HepG2 (cell line): Measurements from ENCODE around the gene NFATC3. TPM values are rescaled to one million over a fixed set of nuclear protein-coding genes. Genes with fewer than 3 reads are reported as not detected.
A peak's percentile ranks its signal among the peaks of the same experiment; 100 is the strongest.

Experiments used
- CCDC6 ChIP-seq: sonication (generic); formaldehyde crosslinking; IDR thresholded peaks from 2 replicates; pipeline ENCODE4 v1.8.1; 2022; ENCODE audit warnings: mild to moderate bottlenecking, missing genetic modification reagents, moderate library complexity
- JDP2 ChIP-seq: sonication (generic); formaldehyde crosslinking; IDR thresholded peaks from 2 replicates; pipeline ENCODE4 v1.8.1; 2022; ENCODE audit warnings: missing genetic modification reagents, borderline replicate concordance
- KDM5B ChIP-seq: sonication (generic); formaldehyde crosslinking; IDR thresholded peaks from 2 replicates; pipeline ENCODE4 v1.4.0; 2020; ENCODE audit warnings: missing genetic modification reagents, mild to moderate bottlenecking, borderline replicate concordance
- KLF15 ChIP-seq: sonication (generic); formaldehyde crosslinking; IDR thresholded peaks from 2 replicates; pipeline ENCODE4 v1.8.1; 2023; ENCODE audit warnings: borderline replicate concordance, mild to moderate bottlenecking, inconsistent platforms, missing genetic modification reagents, mixed read lengths
- NR0B2 ChIP-seq: sonication (generic); formaldehyde crosslinking; IDR thresholded peaks from 2 replicates; pipeline ENCODE4 v1.4.0; 2020; ENCODE audit warnings: mild to moderate bottlenecking, missing genetic modification reagents
- PHF20 ChIP-seq: sonication (generic); formaldehyde crosslinking; IDR thresholded peaks from 2 replicates; pipeline ENCODE4 v1.5.0; 2020; ENCODE audit warnings: mild to moderate bottlenecking, missing genetic modification reagents
- TMF1 ChIP-seq: sonication (generic); formaldehyde crosslinking; IDR thresholded peaks from 2 replicates; pipeline ENCODE4 v1.8.1; 2022; ENCODE audit warnings: low read depth, missing genetic modification reagents
- ZNF317 ChIP-seq: sonication (generic); formaldehyde crosslinking; IDR thresholded peaks from 2 replicates; pipeline ENCODE4 v1.5.0; 2020; ENCODE audit warnings: mild to moderate bottlenecking, missing genetic modification reagents
- ZNF343 ChIP-seq: sonication (generic); formaldehyde crosslinking; IDR thresholded peaks from 2 replicates; pipeline ENCODE4 v1.4.0; 2020; ENCODE audit warnings: mild to moderate bottlenecking, missing genetic modification reagents
- ZNF451 ChIP-seq: sonication (generic); formaldehyde crosslinking; IDR thresholded peaks from 2 replicates; pipeline ENCODE4 v1.5.0; 2020; ENCODE audit warnings: mild to moderate bottlenecking, missing genetic modification reagents
- ZNF501 ChIP-seq: sonication (generic); formaldehyde crosslinking; IDR thresholded peaks from 2 replicates; pipeline ENCODE4 v1.5.1; 2020; ENCODE audit warnings: mild to moderate bottlenecking, moderate library complexity, missing genetic modification reagents
- ZNF547 ChIP-seq: sonication (generic); formaldehyde crosslinking; IDR thresholded peaks from 2 replicates; pipeline ENCODE4 v1.5.1; 2020; ENCODE audit warnings: mild to moderate bottlenecking, missing genetic modification reagents
- ZNF839 ChIP-seq: sonication (generic); formaldehyde crosslinking; IDR thresholded peaks from 2 replicates; pipeline ENCODE4 v1.4.0; 2020; ENCODE audit warnings: missing genetic modification reagents, mild to moderate bottlenecking, borderline replicate concordance
- polyA plus RNA-seq, 8 experiments: library from polyadenylated mRNA; depleted of rRNA in 3 of 8; stranded (reverse) in 7 of 8; unstranded in 1 of 8; fragments of >200 nt; fragmentation: Illumina TruSeq in 4 of 8; extraction: Trizol in 4 of 8; gene quantifications; 2 replicates each; pipeline versions ENCODE4 v1.2.1 to v1.2.3, GENCODE V29; 2011 to 2016; ENCODE audit warnings: low read depth in 4 of 8, missing spikeins in 1 of 8, mixed read lengths in 1 of 8; ENCODE audit not compliant: insufficient read depth in 1 of 8
- total RNA-seq, 5 experiments: library from RNA; depleted of rRNA; stranded (reverse); fragments of >200 nt; fragmentation: Illumina TruSeq; extraction: Trizol; gene quantifications; 2 replicates each; pipeline ENCODE4 v1.2.3, GENCODE V29; 2016; ENCODE audit warnings: low read depth in 1 of 5
- TF ChIP-seq, protein P1 (sequence below): sonication (generic); formaldehyde crosslinking; IDR thresholded peaks from 2 replicates; pipeline ENCODE4 v1.4.0; 2020; ENCODE audit warnings: missing genetic modification reagents, borderline replicate concordance
- TF ChIP-seq, protein P2 (sequence below): sonication (generic); formaldehyde crosslinking; IDR thresholded peaks from 2 replicates; pipeline ENCODE4 v1.4.0; 2020; ENCODE audit warnings: missing genetic modification reagents
- TF ChIP-seq, protein P3 (sequence below): sonication (generic); formaldehyde crosslinking; IDR thresholded peaks from 2 replicates; pipeline ENCODE4 v1.4.0; 2020; ENCODE audit warnings: low read depth, mild to moderate bottlenecking, missing genetic modification reagents
- TF ChIP-seq, protein P4 (sequence below): sonication (generic); formaldehyde crosslinking; IDR thresholded peaks from 2 replicates; pipeline ENCODE4 v1.5.0; 2020; ENCODE audit warnings: missing genetic modification reagents, mild to moderate bottlenecking, borderline replicate concordance

The NFATC3 gene
- total and polyA plus RNA-seq, 2 of the 13 experiments (the other 11 are each of a cell fraction or from before 2014, with no cell fraction given) = 52.6 to 62.7 TPM

DNA sequence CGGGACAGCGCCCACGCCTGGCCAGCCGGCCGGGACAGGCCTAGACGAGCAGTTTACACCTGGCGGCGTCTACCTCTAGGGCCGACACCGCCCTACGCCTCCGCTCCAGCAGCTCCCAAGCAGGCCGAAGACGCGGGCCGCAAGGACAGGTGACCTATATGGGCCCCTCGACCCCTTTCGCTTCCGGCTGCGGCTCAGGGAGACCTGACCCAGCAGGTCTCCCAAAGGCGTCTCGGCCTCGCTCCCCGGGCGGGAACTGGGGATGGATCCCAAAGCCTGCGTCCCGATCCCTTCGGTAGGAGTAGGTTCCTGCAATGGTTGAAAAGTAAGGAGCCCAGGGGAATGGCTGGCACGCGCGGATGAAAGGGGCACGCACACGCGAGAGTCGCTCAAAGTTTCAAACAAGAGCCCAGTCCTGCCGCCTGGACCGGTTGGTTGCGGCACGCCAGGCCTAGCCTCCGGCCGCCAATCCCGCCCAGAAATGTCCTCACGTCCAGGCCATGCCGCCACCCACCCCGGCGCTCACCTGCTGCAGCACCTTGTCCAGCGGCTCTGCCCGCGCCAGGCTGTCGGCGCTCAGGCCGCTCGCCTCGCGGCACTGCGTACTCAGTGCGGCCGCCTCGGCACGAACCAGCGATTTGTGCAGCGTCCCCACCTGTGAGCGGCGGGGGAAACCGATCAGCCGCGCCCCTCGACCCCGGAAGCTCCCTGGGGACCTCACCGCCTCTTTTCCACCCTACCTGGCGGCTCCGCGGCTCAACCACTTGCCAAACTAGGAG lies 150.1 kb downstream of the NFATC3 start (continued):
- TF ChIP-seq, protein P1, sequence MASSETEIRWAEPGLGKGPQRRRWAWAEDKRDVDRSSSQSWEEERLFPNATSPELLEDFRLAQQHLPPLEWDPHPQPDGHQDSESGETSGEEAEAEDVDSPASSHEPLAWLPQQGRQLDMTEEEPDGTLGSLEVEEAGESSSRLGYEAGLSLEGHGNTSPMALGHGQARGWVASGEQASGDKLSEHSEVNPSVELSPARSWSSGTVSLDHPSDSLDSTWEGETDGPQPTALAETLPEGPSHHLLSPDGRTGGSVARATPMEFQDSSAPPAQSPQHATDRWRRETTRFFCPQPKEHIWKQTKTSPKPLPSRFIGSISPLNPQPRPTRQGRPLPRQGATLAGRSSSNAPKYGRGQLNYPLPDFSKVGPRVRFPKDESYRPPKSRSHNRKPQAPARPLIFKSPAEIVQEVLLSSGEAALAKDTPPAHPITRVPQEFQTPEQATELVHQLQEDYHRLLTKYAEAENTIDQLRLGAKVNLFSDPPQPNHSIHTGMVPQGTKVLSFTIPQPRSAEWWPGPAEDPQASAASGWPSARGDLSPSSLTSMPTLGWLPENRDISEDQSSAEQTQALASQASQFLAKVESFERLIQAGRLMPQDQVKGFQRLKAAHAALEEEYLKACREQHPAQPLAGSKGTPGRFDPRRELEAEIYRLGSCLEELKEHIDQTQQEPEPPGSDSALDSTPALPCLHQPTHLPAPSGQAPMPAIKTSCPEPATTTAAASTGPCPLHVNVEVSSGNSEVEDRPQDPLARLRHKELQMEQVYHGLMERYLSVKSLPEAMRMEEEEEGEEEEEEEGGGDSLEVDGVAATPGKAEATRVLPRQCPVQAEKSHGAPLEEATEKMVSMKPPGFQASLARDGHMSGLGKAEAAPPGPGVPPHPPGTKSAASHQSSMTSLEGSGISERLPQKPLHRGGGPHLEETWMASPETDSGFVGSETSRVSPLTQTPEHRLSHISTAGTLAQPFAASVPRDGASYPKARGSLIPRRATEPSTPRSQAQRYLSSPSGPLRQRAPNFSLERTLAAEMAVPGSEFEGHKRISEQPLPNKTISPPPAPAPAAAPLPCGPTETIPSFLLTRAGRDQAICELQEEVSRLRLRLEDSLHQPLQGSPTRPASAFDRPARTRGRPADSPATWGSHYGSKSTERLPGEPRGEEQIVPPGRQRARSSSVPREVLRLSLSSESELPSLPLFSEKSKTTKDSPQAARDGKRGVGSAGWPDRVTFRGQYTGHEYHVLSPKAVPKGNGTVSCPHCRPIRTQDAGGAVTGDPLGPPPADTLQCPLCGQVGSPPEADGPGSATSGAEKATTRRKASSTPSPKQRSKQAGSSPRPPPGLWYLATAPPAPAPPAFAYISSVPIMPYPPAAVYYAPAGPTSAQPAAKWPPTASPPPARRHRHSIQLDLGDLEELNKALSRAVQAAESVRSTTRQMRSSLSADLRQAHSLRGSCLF (CRISPR knock-in tag) = no peak; the same call in 1 of the 2 replicates
- no peak for TF ChIP-seq JDP2
- no peak; the same call in 1 of the 2 replicates for TF ChIP-seq ZNF547 (CRISPR knock-in tag)
- peak; percentile 60; the same call in 1 of the 2 replicates for TF ChIP-seq NR0B2 (CRISPR knock-in tag)
- TF ChIP-seq, protein P2, sequence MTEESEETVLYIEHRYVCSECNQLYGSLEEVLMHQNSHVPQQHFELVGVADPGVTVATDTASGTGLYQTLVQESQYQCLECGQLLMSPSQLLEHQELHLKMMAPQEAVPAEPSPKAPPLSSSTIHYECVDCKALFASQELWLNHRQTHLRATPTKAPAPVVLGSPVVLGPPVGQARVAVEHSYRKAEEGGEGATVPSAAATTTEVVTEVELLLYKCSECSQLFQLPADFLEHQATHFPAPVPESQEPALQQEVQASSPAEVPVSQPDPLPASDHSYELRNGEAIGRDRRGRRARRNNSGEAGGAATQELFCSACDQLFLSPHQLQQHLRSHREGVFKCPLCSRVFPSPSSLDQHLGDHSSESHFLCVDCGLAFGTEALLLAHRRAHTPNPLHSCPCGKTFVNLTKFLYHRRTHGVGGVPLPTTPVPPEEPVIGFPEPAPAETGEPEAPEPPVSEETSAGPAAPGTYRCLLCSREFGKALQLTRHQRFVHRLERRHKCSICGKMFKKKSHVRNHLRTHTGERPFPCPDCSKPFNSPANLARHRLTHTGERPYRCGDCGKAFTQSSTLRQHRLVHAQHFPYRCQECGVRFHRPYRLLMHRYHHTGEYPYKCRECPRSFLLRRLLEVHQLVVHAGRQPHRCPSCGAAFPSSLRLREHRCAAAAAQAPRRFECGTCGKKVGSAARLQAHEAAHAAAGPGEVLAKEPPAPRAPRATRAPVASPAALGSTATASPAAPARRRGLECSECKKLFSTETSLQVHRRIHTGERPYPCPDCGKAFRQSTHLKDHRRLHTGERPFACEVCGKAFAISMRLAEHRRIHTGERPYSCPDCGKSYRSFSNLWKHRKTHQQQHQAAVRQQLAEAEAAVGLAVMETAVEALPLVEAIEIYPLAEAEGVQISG = peak; percentile 42
- TF ChIP-seq ZNF839 (CRISPR knock-in tag) = peak; percentile 69; the same call in 1 of the 2 replicates
- TF ChIP-seq KDM5B (CRISPR knock-in tag) = peak; percentile 12; the same call in 1 of the 2 replicates
- TF ChIP-seq PHF20 (CRISPR knock-in tag) = 0 out of 2 replicates have a peak, but pooled peaks have one; percentile 36
- TF ChIP-seq ZNF501 (CRISPR knock-in tag) = peak; percentile 62; the same call in 1 of the 2 replicates
- no peak for TF ChIP-seq ZNF317 (CRISPR knock-in tag)
- 0 out of 2 replicates have a peak, but pooled peaks have one; percentile 57 for TF ChIP-seq KLF15 (CRISPR knock-in tag)
- TF ChIP-seq, protein P3, sequence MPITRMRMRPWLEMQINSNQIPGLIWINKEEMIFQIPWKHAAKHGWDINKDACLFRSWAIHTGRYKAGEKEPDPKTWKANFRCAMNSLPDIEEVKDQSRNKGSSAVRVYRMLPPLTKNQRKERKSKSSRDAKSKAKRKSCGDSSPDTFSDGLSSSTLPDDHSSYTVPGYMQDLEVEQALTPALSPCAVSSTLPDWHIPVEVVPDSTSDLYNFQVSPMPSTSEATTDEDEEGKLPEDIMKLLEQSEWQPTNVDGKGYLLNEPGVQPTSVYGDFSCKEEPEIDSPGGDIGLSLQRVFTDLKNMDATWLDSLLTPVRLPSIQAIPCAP (CRISPR knock-in tag) = 0 out of 2 replicates have a peak, but pooled peaks have one; percentile 60
- no peak; the same call in 1 of the 2 replicates for TF ChIP-seq ZNF451 (CRISPR knock-in tag)
- TF ChIP-seq TMF1 (CRISPR knock-in tag) = peak; percentile 82
- no peak; the same call in 1 of the 2 replicates for TF ChIP-seq ZNF343 (CRISPR knock-in tag)
- TF ChIP-seq, protein P4, sequence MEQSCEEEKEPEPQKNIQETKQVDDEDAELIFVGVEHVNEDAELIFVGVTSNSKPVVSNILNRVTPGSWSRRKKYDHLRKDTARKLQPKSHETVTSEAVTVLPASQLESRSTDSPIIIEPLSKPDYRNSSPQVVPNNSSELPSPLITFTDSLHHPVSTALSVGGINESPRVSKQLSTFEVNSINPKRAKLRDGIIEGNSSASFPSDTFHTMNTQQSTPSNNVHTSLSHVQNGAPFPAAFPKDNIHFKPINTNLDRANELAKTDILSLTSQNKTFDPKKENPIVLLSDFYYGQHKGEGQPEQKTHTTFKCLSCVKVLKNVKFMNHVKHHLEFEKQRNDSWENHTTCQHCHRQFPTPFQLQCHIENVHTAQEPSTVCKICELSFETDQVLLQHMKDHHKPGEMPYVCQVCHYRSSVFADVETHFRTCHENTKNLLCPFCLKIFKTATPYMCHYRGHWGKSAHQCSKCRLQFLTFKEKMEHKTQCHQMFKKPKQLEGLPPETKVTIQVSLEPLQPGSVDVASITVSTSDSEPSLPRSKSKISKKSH = peak; percentile 12; the same call in 1 of the 2 replicates
- TF ChIP-seq CCDC6 (CRISPR knock-in tag) = peak; percentile 57
